Left renal pelvis (tissue), 4 donors: Measurements from ENCODE around the gene DNTT. TPM values are rescaled to one million over a fixed set of nuclear protein-coding genes. Genes with fewer than 3 reads are reported as not detected.
"Not testable (repeated sequence)": the region's sequence is repeated elsewhere in the genome, so short reads cannot be mapped to it uniquely, and the experiment has no call there.

Experiments
- DNase-seq, 4 donors: peaks; one replicate each; pipeline ENCODE4 v3.0.0-alpha.2; 2013; ENCODE audit warnings: low read depth in 4 of 4, low spot score in 3 of 4
- polyA plus RNA-seq, 4 donors: library from polyadenylated mRNA; unstranded; fragments of 120-200 nt; gene quantifications; one replicate each; pipeline ENCODE4 v1.2.1, GENCODE V29; 2013; ENCODE audit not compliant: insufficient read length in 4 of 4

The DNTT gene
- polyA plus RNA-seq, 4 donors, result 0.19 to 0.25 (median 0.23) TPM; not detected in 1

- DNase-seq, result no peak
Observed at GRCh38 chr10:96305019-96305418, 785 bp downstream of the DNTT start.

GRCh38 chr10:96306516-96306915 lies 2.3 kb downstream of the DNTT start:
- no peak for DNase-seq

GRCh38 chr10:96308854-96309253 lies 4.6 kb downstream of the DNTT start:
- not testable (repeated sequence) for DNase-seq

- DNase-seq, result no peak
Observed at GRCh38 chr10:96309628-96310320, 5.5 kb downstream of the DNTT start.

- DNase-seq, result no peak
Observed at GRCh38 chr10:96310321-96310669, 6.1 kb downstream of the DNTT start.

- no peak for DNase-seq
Observed at GRCh38 chr10:96311180-96311715, 7.0 kb downstream of the DNTT start.

- no peak for DNase-seq
Observed at GRCh38 chr10:96313344-96313743, 9.1 kb downstream of the DNTT start.

- no peak for DNase-seq
Observed at GRCh38 chr10:96317067-96317833, 13.0 kb downstream of the DNTT start.

- no peak for DNase-seq
Observed at GRCh38 chr10:96319754-96320474, 15.7 kb downstream of the DNTT start.

GRCh38 chr10:96321822-96322221 lies 17.6 kb downstream of the DNTT start:
- DNase-seq, result no peak

- DNase-seq, result no peak
Observed at GRCh38 chr10:96322275-96322674, 18.0 kb downstream of the DNTT start.

GRCh38 chr10:96324447-96324846 lies 20.2 kb downstream of the DNTT start:
- DNase-seq, result no peak

GRCh38 chr10:96325719-96326373 lies 21.6 kb downstream of the DNTT start:
- DNase-seq, result no peak

- no peak for DNase-seq
Observed at GRCh38 chr10:96327462-96327861, 23.2 kb downstream of the DNTT start.

GRCh38 chr10:96333101-96333500 lies 28.9 kb downstream of the DNTT start:
- no peak for DNase-seq

- peak in 3 of 4 donors; percentile 12 to 32 (median 26) for DNase-seq
Observed at GRCh38 chr10:96334616-96335526, 30.6 kb downstream of the DNTT start.

GRCh38 chr10:96337106-96337505 lies 32.9 kb downstream of the DNTT start:
- DNase-seq, result no peak

GRCh38 chr10:96338279-96338925 lies 34.2 kb downstream of the DNTT start:
- DNase-seq, result no peak

- no peak for DNase-seq
Observed at GRCh38 chr10:96339383-96339782, 35.1 kb downstream of the DNTT start.
